ENCODE measurements around the gene CPXM2. TPM values are rescaled to one million over a fixed set of nuclear protein-coding genes. Genes with fewer than 3 reads are reported as not detected.

Gene CPXM2
- total and polyA plus RNA-seq, 2 donors (not counting 1 experiment from before 2014, with no cell fraction given): 3.1 to 48.1 TPM

DNA sequence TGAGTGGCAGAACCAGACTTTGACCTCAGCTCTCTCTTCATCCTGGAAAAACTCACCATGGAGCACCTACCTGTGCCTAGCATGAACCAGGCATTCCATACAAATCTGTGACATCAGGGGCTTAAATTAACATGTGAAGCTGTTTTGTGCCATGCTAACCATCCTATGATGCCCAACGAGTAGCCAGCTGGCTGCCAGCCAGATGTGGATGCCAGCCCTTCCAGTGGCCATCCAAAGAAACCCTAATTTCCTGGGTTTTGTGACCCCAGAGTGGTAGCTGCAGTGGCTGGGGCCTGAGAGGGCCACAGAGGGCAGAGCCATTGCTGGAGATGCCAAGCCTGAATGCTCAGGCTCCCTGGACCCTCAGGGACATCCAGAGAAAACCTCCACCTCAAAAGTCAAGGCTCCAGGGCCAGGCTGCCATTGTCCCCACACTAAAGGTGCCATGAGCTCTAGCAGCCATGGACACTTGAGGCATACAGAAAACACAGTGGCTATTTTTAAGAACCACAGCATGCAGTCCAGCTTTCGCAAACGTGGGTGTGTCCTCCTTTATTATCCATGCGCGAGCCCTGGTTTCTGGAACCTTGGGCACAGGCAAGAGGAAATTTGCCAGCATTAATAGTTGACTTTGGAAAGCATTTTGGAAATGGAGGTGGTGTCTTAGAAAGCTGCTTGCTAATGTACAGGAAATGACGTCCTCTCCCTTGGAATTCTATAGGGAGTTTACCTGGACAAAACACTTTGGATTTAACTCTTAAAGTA lies 6.0 kb downstream of the CPXM2 start:
- no peaks in the 10 kb centered on the region for H3K36me3 ChIP-seq (ENCODE audit: control insufficient read depth, insufficient read depth, low read length)
- no peak overlapping the region for H3K4me3 ChIP-seq (replicated peaks in 1 of 4; ENCODE audit: control extremely low read depth in 1 of 4, insufficient read depth in 1 of 4, low read depth in 3 of 4, low read length in 4 of 4)
- H3K27ac ChIP-seq (ENCODE audit: insufficient read depth, low read length): no peak overlapping the region
- no peaks in the 10 kb centered on the region for H4K20me1 ChIP-seq (ENCODE audit: control insufficient read depth, extremely low read depth, insufficient read depth, low read length)
- no peaks in the 10 kb centered on the region for H3K9me3 ChIP-seq (ENCODE audit: control insufficient read depth, insufficient read depth, low read depth, low read length)
- no peak for TF ChIP-seq CTCF (conservative IDR thresholded peaks at IDR 0.05 in 1 of 2, IDR thresholded peaks at IDR 0.05 in 1 of 2; ENCODE audit: low read depth in 1 of 2, low read length in 2 of 2)
- no peak for TF ChIP-seq EZH2 (IDR thresholded peaks at IDR 0.05; ENCODE audit: low read length, missing control alignments)
- no peak overlapping the region for H2AFZ ChIP-seq (ENCODE audit: low read length)
- no peaks in the 10 kb centered on the region for H3K79me2 ChIP-seq (ENCODE audit: control insufficient read depth, insufficient read depth, low read length)
- H3K4me2 ChIP-seq (ENCODE audit: extremely low read depth, insufficient read depth, low read length): no peak overlapping the region
- no peaks in the 10 kb centered on the region for H3K4me1 ChIP-seq (ENCODE audit: control insufficient read depth, extremely low read depth, insufficient read depth, low read length)
- DNase-seq (ENCODE audit: low read depth in 2 of 2): no peak
- H3K27me3 ChIP-seq (ENCODE audit: control insufficient read depth, insufficient read depth, low read length): no peaks in the 10 kb centered on the region
- H3K9ac ChIP-seq (ENCODE audit: insufficient read depth, low read length): no peak overlapping the region

GRCh38 chr10:123884907-123885381 lies 6.7 kb downstream of the CPXM2 start:
- Histone ChIP-seq H3K36me3 (ENCODE audit: control insufficient read depth, insufficient read depth, low read length) (no peaks in the 10 kb centered on the region), H3K27ac (ENCODE audit: insufficient read depth, low read length) (no peak overlapping the region), H2AFZ (ENCODE audit: low read length) (no peak overlapping the region)

More at GRCh38 chr10:123884907-123885381, 6.7 kb downstream of the CPXM2 start:
- Histone ChIP-seq H3K4me1 (ENCODE audit: control insufficient read depth, extremely low read depth, insufficient read depth, low read length) (no peaks in the 10 kb centered on the region), H4K20me1 (ENCODE audit: control insufficient read depth, extremely low read depth, insufficient read depth, low read length) (no peaks in the 10 kb centered on the region), H3K27me3 (ENCODE audit: control insufficient read depth, insufficient read depth, low read length) (no peaks in the 10 kb centered on the region), H3K9ac (ENCODE audit: insufficient read depth, low read length) (no peak overlapping the region), H3K9me3 (ENCODE audit: control insufficient read depth, insufficient read depth, low read depth, low read length) (no peaks in the 10 kb centered on the region), H3K4me2 (ENCODE audit: extremely low read depth, insufficient read depth, low read length) (no peak overlapping the region), H3K4me3 (replicated peaks in 1 of 4; ENCODE audit: control extremely low read depth in 1 of 4, insufficient read depth in 1 of 4, low read depth in 3 of 4, low read length in 4 of 4) (no peak overlapping the region), H3K79me2 (ENCODE audit: control insufficient read depth, insufficient read depth, low read length) (no peaks in the 10 kb centered on the region)
- TF ChIP-seq CTCF (conservative IDR thresholded peaks at IDR 0.05 in 1 of 2, IDR thresholded peaks at IDR 0.05 in 1 of 2; ENCODE audit: low read depth in 1 of 2, low read length in 2 of 2): no peak
- TF ChIP-seq EZH2 (IDR thresholded peaks at IDR 0.05; ENCODE audit: low read length, missing control alignments): no peak
- DNase-seq (ENCODE audit: low read depth in 2 of 2): no peak
